HEK293T (cell line): Measurements from ENCODE around the gene EFNB2.

Source experiments
- CTCF ChIA-PET: fragments of 350-600 bp; formaldehyde crosslinking; extraction: SDS; loops from one replicate; lab custom pipeline; 2021; ENCODE audit warnings: antibody characterized with exemption, inconsistent platforms; lab: Yijun Ruan, JAX
- POLR2A ChIA-PET: fragments of 350-600 bp; formaldehyde crosslinking; extraction: SDS; loops from one replicate; lab custom pipeline; 2020; ENCODE audit warnings: antibody characterized with exemption, inconsistent platforms; lab: Yijun Ruan, JAX
- DNase-seq: peaks from one replicate; pipeline ENCODE4 v3.0.0; 2012; ENCODE audit warnings: mixed read lengths; ENCODE audit errors: extremely low spot score
- ARNT ChIP-seq: fragments of 450-650 bp; IDR thresholded peaks from 2 replicates; pipeline ENCODE4 v1.6.1; 2017; ENCODE audit warnings: mild to moderate bottlenecking
- BHLHE40 ChIP-seq: fragments of 450-650 bp; IDR thresholded peaks from 2 replicates; pipeline ENCODE4 v1.6.1; 2016; ENCODE audit warnings: mild to moderate bottlenecking, moderate library complexity, borderline replicate concordance
- CTBP1 ChIP-seq: fragments of 450-650 bp; IDR thresholded peaks from 2 replicates; pipeline ENCODE4 v1.6.1; 2016; ENCODE audit warnings: borderline replicate concordance
- ELF4 ChIP-seq: fragments of 450-650 bp; IDR thresholded peaks from 2 replicates; pipeline ENCODE4 v1.6.1; 2017; ENCODE audit warnings: antibody characterized with exemption
- FOXA1 ChIP-seq: fragments of 450-650 bp; IDR thresholded peaks from 2 replicates; pipeline ENCODE4 v1.6.1; 2016; ENCODE audit warnings: mild to moderate bottlenecking
- FOXK2 ChIP-seq: fragments of 450-650 bp; IDR thresholded peaks from 2 replicates; pipeline ENCODE4 v1.6.1; 2016; ENCODE audit warnings: mild to moderate bottlenecking
- FOXM1 ChIP-seq: fragments of 450-650 bp; IDR thresholded peaks from 2 replicates; pipeline ENCODE4 v1.6.1; 2017; ENCODE audit warnings: mild to moderate bottlenecking, borderline replicate concordance
- HDGF ChIP-seq: fragments of 450-650 bp; IDR thresholded peaks from 2 replicates; pipeline ENCODE4 v1.6.1; 2017; ENCODE audit warnings: antibody characterized with exemption, borderline replicate concordance
- L3MBTL2 ChIP-seq: fragments of 450-650 bp; conservative IDR thresholded peaks from 2 replicates; pipeline ENCODE4 v1.6.1; 2016; ENCODE audit warnings: mild to moderate bottlenecking
- LEF1 ChIP-seq: fragments of 450-650 bp; IDR thresholded peaks from 2 replicates; pipeline ENCODE4 v1.6.1; 2017; ENCODE audit warnings: mild to moderate bottlenecking, borderline replicate concordance
- NFRKB ChIP-seq: fragments of 450-650 bp; IDR thresholded peaks from 2 replicates; pipeline ENCODE4 v1.6.1; 2016; ENCODE audit warnings: mild to moderate bottlenecking, moderate library complexity
- SP1 ChIP-seq: fragments of 450-650 bp; IDR thresholded peaks from 2 replicates; pipeline ENCODE4 v1.6.1; 2017
- SUZ12 ChIP-seq: fragments of 450-650 bp; IDR thresholded peaks from 2 replicates; pipeline ENCODE4 v1.6.1; 2016; ENCODE audit warnings: mild to moderate bottlenecking
- TARDBP ChIP-seq: fragments of 450-650 bp; IDR thresholded peaks from 2 replicates; pipeline ENCODE4 v1.6.1; 2016
- ZNF384 ChIP-seq: fragments of 450-650 bp; IDR thresholded peaks from 2 replicates; pipeline ENCODE4 v1.6.1; 2016
- TF ChIP-seq, protein P1 (sequence below): fragments of 450-650 bp; IDR thresholded peaks from 2 replicates; pipeline ENCODE4 v1.6.1; 2016

The EFNB2 gene

DNA sequence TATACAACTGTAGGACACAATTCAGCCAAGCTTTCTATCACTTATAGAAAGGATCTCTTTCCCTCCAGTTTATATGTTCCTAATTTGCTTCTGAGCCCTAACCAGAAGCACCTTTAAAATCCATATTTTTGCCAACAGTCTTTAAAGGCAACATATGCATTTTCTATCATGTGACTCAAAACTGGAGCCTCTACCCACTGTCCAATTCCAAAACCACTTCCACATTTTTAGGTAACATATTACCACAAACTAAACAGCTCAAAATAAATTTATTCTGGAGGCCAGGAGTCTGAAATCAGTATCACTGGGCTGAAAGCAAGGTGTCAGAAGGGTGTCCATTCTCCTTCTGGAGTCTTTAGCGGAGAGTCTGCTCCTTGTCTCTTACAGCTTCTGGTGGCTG lies 15.9 kb upstream of the EFNB2 start:
- ChIA-PET POLR2A (no interaction called here), CTCF (interaction anchor here (0.9 kb wide), 1 partner anchor 69 kb away, joined by 3 read pairs; no protein-coding TSS in a partner anchor)
- no peak for TF ChIP-seq SUZ12
- TF ChIP-seq ARNT: no peak
- no peak for TF ChIP-seq NFRKB
- no peak for TF ChIP-seq TARDBP
- TF ChIP-seq, protein P1, sequence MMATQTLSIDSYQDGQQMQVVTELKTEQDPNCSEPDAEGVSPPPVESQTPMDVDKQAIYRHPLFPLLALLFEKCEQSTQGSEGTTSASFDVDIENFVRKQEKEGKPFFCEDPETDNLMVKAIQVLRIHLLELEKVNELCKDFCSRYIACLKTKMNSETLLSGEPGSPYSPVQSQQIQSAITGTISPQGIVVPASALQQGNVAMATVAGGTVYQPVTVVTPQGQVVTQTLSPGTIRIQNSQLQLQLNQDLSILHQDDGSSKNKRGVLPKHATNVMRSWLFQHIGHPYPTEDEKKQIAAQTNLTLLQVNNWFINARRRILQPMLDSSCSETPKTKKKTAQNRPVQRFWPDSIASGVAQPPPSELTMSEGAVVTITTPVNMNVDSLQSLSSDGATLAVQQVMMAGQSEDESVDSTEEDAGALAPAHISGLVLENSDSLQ: no peak
- no peak for TF ChIP-seq ELF4
- TF ChIP-seq SP1: no peak
- TF ChIP-seq HDGF: no peak
- no peak for TF ChIP-seq ZNF384
- TF ChIP-seq BHLHE40: no peak
- no peak for TF ChIP-seq FOXK2
- TF ChIP-seq LEF1: no peak
- TF ChIP-seq FOXA1: no peak
- TF ChIP-seq L3MBTL2: no peak
- no peak for TF ChIP-seq CTBP1
- TF ChIP-seq FOXM1: no peak
- no peak for DNase-seq

DNA sequence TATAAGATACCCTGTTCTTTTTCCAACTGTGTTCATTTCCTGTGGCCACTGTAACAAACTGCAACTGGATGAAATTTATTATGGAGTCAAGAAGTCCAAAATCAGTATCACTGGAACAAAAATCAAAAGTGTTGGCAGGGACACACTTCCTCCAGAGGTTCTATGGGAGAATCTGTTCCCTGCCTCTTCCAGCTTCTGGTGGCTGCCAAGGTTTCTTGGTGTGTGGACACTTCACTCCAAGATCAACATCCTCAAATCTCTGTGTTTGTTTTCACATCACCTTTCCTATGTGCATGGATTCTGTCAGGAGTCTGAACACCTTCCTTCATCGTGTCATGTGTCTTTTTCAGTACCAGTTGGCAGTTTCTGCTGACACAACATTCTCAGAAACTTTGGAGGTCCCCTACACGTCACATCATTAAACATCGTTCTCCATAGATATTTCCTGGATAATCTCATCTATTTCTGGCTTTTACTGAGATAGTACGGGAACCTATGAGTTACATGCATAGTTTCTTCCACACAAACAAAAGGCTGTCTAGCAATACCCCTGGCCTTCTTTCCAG lies 15.2 kb upstream of the EFNB2 start:
- CTCF ChIA-PET: interaction anchor here (0.9 kb wide), 1 partner anchor 70 kb away, joined by 3 read pairs; no protein-coding TSS in a partner anchor
- DNase-seq: no peak
- POLR2A ChIA-PET: no interaction called here
- TF ChIP-seq CTBP1: no peak
- TF ChIP-seq SP1: no peak
- no peak for TF ChIP-seq TARDBP
- no peak for TF ChIP-seq FOXK2
- no peak for TF ChIP-seq NFRKB
- TF ChIP-seq BHLHE40: no peak
- no peak for TF ChIP-seq ELF4
- no peak for TF ChIP-seq L3MBTL2
- no peak for TF ChIP-seq SUZ12
- no peak for TF ChIP-seq ARNT
- TF ChIP-seq LEF1: no peak
- no peak for TF ChIP-seq FOXM1
- TF ChIP-seq, protein P1: no peak

DNA sequence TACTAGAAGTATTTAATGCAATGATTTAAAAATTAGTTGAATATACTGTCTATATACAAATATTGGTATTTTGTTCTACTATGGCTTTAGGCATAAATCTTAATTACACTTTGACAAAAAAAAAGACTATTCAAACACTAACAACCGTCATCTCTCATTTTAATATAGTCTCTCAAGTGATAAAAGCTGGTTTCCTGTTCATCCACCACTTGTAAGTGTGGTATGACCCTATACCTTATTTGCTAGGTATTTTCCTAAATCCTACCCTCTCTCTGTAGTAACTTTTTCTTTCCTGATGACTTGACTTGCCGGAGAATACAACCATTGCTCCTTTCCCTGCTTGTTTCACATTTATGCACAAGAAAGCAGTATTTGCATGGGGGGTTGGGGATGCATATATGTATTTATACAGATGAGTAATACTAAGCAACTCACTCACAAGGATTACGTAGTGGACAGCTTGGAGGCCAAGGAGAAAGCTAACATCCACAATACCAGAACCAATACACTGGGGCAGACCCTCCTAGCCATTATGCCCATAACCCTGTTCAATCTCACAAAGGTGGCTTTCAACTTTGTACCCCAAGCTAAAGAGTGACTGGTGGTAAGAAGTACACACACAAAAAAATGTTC lies 12.7 kb upstream of the EFNB2 start:
- DNase-seq: no peak
- ChIA-PET POLR2A (no interaction called here), CTCF (no interaction called here)
- TF ChIP-seq NFRKB: no peak
- no peak for TF ChIP-seq LEF1
- TF ChIP-seq BHLHE40: no peak
- TF ChIP-seq FOXM1: no peak
- TF ChIP-seq TARDBP: no peak
- TF ChIP-seq, protein P1: no peak
- no peak for TF ChIP-seq ZNF384
- TF ChIP-seq SUZ12: no peak
- no peak for TF ChIP-seq FOXK2

DNA sequence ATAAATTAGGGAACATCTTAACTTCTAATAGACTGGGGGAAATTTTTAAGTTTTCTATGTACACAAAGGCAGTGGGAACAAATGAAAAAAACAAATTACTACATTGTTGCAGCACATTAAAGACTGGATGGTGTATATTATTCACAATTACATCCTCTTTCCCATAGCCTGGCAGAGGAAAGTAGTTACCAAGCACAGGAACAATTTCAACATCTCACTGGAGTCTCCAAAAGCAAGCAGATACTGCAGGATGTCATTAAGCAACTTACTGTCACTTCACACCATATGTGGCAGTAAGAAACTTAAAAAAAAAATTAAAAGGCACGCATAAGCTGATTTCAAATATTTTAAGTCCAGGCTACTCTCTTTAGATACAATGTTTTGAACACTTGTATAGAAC lies 6.4 kb upstream of the EFNB2 start:
- ChIA-PET POLR2A (no interaction called here), CTCF (no interaction called here)
- no peak for DNase-seq
- no peak for TF ChIP-seq SUZ12
- no peak for TF ChIP-seq ZNF384
- no peak for TF ChIP-seq TARDBP
- no peak for TF ChIP-seq FOXK2
- TF ChIP-seq ELF4: no peak
- no peak for TF ChIP-seq NFRKB
- TF ChIP-seq BHLHE40: no peak
- no peak for TF ChIP-seq FOXM1
- TF ChIP-seq L3MBTL2: no peak
- no peak for TF ChIP-seq HDGF
- no peak for TF ChIP-seq FOXA1
- TF ChIP-seq, protein P1: no peak
- no peak for TF ChIP-seq LEF1
- TF ChIP-seq ARNT: no peak

DNA sequence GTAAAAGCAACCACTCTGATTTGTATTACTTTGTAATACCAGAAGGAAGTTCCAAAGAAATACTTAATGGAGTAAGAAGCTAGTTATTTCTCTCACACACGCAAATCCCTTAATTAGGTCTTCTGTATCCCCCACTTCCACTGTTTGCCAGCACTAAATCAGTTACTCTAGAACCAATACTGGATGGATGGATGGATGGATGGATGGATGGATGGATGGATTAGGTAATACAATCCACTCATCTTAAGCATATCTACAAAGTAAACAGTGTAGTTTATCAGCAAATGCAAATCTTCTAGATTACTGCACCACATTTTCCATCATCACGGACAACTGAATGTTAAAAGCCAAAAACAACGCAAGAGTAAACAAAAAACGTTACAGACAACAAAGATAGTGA lies 5.2 kb upstream of the EFNB2 start:
- ChIA-PET CTCF (no interaction called here), POLR2A (no interaction called here)
- DNase-seq: no peak
- TF ChIP-seq LEF1 (no peak), SP1 (no peak), L3MBTL2 (no peak), NFRKB (no peak), TARDBP (no peak), BHLHE40 (no peak), FOXK2 (no peak)

DNA sequence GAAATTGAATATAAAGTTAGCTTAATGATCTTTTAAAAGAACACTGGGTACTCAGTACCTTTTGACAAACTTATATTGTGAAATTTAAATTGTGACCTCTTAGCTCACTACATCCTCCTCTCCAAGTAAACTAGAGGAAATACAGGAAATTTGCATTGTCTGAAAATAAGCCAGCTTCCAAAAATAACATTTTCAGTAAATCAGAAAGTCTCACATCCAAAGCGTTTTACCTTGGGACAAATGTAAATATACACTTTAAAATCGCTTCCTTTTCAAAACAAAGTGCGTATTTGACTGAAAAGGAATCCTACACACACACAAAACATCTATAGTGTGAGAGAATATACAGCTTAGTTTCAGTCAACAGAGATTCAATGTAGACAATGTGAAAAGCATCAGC lies 2.1 kb upstream of the EFNB2 start:
- DNase-seq: no peak
- TF ChIP-seq ZNF384: no peak
- no peak for TF ChIP-seq L3MBTL2
- TF ChIP-seq BHLHE40: no peak
- TF ChIP-seq FOXA1: no peak
- TF ChIP-seq, protein P1: no peak
- no peak for TF ChIP-seq ARNT
- TF ChIP-seq FOXM1: no peak
- no peak for TF ChIP-seq SP1
- no peak for TF ChIP-seq NFRKB
- TF ChIP-seq FOXK2: no peak
- TF ChIP-seq CTBP1: no peak
- no peak for TF ChIP-seq HDGF
- TF ChIP-seq ELF4: no peak
- TF ChIP-seq LEF1: no peak
- no peak for TF ChIP-seq SUZ12
- ChIA-PET CTCF (interaction anchor here (0.7 kb wide), 1 partner anchor 558 kb away, joined by 3 read pairs; no protein-coding TSS in a partner anchor), POLR2A (no interaction called here)
